Measurements from ENCODE around the gene KRTAP5-3.
"Not testable (repeated sequence)": the region's sequence is repeated elsewhere in the genome, so short reads cannot be mapped to it uniquely, and the experiment has no call there.

The KRTAP5-3 gene

DNA sequence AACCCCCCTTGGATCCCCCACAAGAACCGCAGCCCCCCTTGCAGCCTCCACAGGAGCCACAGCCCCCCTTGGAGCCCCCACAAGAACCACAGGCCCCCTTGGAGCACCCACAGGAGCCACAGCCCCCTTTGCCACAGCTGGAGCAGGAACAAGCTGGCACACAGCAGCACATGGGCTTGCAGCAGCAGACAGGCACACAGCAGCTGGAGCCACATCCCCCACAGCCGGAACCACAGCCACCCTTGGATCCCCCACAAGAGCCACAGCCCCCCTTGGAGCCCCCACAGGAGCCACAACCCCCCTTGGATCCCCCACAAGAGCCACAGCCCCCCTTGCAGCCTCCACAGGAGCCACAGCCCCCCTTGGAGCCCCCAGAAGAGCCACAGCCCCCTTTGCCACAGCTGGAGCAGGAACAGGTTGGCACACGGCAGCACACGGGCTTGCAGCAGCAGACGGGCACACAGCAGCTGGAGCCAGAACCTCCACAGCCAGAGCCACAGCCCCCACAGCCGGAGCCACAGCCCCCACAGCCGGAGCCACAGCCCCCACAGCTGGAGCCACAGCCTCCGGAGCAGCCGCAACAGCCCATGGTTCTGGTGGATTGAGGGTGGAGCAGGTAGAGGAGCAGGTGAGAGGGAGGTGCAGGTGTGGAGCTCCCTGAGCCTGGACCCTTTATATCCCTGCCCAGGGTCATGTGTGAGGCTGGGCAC, 23.4 kb downstream of the KRTAP5-3 start, which contains the start of gene KRTAP5-1:
Gene KRTAP5-1, minus strand, starts transcription at position 623 of the 710 bp plus-strand sequence. Its CDS starts 34 bp downstream, at position 589.
- in situ Hi-C loops (cut with HindIII; ENCODE audit: low sequenced_read_pairs), result not testable (repeated sequence)

DNA sequence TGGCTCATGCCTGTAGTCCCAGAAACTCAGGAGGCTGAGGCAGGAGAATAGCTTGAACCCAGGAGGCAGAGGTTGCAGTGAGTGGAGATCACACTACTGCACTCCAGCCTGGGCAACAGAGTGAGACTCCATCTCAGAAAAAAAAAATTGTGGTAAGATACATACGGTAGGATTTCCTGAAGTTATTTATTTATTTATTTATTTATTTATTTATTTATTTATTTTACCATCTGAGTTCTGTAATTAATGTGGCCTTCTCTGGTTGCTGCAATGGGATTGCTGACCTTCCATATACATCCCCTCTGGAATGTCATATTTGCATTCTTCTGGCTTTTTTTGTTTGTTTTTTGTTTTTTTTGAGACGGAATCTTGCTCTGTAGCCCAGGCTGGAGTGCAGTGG, 25.4 kb downstream of the KRTAP5-3 start:
- in situ Hi-C loops (cut with HindIII; ENCODE audit: low sequenced_read_pairs), result not testable (repeated sequence)

DNA sequence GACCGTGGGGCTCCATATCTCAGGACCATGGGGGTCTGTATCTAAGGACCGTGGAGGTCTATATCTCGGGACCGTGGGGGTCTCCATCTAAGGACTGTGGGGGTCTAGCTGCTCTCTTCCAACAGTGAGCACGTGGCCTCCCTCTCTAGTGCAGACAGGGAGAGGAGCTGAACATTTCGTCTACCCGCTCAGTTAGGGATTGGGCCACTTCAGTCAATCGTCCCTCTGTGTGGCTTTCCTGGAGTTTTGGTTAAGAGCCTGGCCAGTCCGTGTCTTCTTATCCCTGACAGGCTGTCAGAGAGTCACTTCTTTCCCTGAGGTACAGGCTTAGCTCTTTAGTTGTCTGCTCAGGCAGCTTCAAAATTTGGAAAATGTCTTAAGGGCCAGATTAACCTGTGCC, 26.3 kb downstream of the KRTAP5-3 start:
- in situ Hi-C loops (cut with HindIII; ENCODE audit: low sequenced_read_pairs), result no loop called here

DNA sequence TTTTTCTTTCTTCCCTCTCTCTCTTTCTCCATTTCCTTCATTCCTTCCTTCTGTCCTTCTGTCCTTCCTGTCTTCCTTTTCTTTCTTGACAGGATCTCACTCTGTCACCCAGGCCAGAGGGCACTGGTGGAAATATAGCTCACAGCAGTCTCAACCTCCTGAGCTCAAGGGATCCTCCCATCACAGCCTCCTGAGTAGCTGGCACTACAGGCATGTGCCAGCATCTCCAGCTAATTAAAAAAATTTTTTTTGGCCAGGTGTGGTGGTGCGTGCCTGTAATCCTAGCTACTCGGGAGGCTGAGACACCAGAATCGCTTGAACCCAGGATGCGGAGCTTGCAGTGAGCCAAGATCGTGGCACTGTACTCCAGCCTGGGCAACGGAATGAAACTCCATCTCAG, 31.4 kb downstream of the KRTAP5-3 start:
- in situ Hi-C loops (cut with HindIII; ENCODE audit: low sequenced_read_pairs), result no loop called here

DNA sequence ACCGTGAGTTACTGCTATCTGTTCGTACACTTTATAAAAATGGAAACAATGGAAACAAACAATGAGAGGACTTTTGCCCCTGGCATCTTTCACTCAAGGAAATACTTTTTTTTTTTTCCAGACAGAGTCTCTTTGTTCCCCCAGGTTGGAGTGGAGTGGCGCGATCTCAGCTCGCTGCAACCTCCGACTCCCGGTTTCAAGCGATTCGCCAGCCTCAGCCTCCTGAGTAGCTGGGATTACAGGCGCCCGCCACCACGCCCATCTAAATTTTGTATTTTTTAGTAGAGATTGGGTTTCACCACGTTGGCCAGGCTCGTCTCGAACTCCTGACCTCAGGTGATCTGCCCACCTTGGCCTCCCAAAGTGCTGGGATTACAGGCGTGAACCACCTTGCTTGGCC, 32.5 kb downstream of the KRTAP5-3 start:
- in situ Hi-C loops (cut with HindIII; ENCODE audit: low sequenced_read_pairs), result not testable (repeated sequence)

DNA sequence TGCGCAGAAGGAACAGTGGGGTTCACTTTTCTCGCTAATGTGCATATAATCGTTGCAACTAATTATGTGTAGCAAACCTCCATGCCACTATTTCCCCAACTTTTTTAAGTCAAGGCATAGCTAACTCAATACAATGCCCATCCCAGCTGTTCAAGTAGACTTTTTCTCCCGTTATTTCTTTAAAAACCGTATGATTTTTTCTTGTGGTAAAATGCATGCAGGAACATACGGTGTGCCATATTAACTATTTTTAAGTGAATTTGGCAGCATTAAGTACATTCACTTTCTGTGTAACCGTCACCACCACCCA, 33.4 kb downstream of the KRTAP5-3 start:
- in situ Hi-C loops (cut with HindIII; ENCODE audit: low sequenced_read_pairs), result no loop called here

DNA sequence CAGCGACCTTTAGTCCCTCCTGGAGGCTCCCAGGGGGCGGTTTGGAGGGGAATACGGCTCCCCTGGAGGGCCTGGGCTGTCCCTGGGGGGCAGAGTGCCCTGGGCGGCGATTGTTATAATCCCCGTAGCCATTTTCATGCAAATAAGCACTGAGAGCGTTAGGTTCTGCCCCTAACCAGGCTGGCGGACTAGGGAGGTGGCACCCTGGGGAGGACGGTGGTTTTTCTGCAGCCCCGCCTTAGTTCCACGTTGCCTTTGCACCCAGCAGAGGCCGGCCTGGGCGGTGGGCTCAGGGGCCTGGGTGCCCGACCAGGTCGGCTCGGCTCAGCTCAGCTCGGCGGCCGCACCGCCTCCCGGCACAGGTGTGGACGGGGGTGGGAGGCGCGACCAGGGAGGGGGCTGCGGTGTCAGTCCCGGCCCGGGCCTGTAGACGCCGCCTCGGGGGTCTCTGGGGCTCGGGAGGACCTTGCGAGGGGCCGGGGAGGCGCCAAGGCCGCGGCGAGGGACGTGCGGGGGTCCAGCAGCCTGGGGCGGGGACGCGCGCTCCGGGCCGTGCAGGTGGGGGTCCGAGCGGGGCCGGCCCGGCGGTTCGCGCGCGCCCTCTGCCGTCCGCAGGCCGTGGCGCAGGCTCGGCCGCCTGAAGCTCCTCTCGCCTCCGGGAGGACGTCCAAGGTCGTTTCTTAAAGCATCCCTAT, 33.9 kb downstream of the KRTAP5-3 start:
- in situ Hi-C loops (cut with HindIII; ENCODE audit: low sequenced_read_pairs), result no loop called here

DNA sequence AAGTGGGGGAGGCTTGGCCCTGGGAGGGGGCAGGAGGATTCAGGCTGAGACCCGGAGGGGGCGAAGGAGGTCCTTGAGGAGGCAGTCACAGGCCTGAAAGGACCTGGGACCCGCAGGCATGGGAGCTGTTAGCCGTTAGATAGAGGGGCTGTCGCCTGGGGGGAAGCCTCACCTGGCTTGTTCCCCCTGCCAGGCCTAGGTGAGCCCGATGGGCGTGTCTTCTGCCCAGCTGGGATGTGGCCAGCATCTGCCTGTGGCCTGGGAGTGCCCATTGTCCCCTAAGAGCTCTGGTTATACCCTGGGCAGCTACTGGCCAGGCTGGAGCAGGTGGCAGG, 34.4 kb downstream of the KRTAP5-3 start:
- in situ Hi-C loops (cut with HindIII; ENCODE audit: low sequenced_read_pairs), result no loop called here

DNA sequence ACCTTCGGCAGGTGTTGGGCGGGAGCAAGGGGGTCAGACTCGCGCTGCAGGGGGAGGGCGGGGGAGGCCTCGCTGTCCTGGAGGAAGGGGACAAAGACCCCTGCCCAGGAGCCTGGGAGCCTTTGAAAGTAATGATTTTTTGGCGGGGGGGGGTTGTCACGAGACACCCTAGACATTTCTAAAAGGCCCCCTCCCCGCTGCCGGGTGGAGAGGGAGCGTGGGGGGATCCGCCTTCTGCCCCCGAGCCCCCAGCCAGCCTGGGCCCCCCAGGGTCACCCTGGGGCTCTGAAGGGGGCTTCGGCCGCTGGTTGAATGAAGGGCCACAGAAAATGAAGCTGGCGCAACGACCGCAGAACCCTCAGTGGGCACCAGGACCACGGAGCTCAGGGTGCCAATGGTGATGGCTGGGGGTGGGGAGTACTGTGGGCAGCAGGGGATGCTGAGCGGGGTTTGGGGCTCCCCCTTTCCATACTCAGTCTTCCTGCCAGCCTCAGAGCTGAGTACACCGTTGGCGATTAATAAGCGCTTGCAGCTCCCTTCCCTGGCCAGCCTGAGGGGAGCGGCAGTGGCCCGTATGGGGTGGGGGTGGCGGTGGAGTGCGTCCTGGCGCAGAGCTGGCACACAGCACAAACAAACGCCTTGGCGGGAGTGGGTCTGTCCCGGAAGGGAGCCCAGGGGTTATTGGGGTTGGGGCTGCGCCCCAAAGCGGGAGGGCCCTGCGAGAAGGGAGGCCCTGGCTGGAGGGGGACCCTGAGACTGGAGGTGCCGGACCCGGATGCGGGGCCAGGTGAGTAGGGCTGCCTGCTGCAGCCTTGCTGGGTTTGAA, 35.0 kb downstream of the KRTAP5-3 start:
- in situ Hi-C loops (cut with HindIII; ENCODE audit: low sequenced_read_pairs), result no loop called here

DNA sequence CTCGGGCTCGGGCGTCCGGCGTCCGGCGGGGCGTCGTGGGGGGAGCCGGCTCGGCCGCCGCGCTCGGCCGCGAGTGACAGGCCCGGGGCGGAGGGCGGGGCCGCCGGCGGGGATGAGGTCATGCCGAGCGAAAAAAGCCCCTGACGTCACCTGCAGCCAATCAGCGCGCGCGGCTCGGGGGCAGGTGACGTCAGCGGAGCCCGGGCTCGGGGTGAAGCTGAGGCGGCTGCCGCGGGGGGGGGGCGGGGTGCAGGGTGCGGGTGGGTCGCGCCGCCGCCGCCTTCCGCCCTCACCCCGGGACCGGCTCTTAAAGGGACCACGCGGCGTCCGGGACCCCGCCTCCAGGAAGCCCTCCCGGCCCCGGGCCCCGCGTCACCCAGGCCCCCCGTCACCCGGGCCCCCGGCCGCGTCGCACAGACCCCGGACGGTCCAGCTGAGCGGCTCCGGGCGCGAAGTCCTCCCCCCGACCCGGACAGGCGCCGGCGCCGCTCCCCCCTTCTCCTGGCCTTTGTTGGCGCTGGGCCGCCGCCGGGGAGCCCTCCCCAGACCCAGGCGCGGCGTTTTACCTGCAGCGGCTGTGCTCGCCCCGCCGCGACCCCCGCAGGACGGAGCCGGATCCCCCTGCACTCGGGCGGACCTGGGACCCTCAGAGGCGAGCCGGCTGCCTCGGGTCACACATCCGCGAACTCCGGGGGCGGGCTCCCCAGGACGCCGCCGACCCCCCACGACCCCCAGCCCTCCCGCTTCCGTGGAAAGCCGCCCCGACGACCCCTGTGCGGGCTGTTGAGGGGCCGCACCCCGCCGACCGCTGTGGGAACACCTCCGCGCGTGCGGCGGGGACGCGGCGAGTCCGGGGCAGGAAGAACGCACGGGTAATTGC, 35.8 kb downstream of the KRTAP5-3 start, which contains the start of gene DUSP8:
Gene DUSP8, minus strand, starts transcription at position 75 of the 880 bp plus-strand sequence. CDS start 6,445 bp downstream, outside the sequence.
- in situ Hi-C loops (cut with HindIII; ENCODE audit: low sequenced_read_pairs), result no loop called here

DNA sequence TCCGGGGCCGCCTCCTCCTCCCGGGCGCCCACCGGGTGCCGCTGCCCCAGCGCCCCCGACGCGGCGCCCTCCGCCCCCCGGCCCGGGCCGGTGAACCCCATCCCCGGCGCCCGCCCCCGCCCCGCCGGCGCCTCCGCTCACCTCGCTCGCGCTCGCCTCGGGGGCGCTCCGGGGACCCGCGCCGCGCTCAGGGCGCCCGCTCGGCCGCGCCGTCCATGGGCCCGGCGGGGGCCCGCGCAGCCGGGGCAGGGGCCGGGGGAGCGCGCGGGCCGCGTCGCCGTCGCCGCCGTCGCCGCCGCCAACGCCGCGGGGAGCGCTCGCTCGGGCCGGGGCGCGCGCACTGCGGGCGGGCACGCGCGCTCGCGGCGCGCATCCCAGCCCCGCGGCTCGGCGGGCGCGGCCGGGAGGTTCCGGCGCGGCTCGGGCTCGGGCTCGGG, 36.5 kb downstream of the KRTAP5-3 start:
- in situ Hi-C loops (cut with HindIII; ENCODE audit: low sequenced_read_pairs), result no loop called here

DNA sequence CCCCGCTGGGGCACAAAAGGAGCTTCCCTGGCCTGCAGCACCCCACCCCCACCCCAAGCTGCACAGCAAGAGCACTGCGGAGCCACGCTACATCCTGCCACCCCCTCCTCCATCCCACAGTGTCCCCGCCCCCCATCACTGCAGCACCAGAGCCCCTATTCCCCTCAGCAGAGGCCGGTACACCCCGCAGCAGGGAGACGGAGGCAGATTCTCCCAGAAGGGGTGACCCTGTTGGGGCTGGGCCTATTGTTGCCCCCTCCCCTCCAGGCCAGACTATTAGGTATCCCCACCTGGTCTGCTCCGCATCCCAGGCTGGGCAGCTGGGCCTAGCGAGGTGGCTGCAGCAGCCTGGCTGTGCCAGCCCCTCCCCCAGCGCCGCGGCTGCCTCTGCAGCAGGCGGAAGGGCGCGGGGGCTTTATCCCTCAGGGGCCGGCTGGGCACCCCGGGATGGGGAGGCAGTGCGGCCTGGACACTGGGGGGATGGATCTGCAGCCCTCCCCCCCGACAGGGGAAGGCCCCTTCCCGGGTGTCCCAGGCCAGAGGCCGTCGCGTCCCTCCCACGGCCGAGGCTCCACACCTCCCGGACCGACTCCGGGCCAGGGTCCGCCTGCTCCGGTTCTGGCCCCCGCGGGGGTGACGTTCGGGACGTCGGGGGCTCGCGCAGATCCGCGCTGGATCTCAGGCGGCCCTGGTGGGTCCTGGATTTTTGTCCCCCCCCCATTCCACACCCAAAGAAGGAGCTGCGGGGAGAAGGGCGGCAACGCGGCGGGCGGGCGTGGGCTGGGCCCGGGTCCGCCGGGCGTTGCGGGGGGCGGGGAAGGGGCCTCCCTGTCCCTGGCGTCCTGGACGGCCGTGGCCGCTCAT, 37.1 kb downstream of the KRTAP5-3 start:
- in situ Hi-C loops (cut with HindIII; ENCODE audit: low sequenced_read_pairs), result no loop called here

DNA sequence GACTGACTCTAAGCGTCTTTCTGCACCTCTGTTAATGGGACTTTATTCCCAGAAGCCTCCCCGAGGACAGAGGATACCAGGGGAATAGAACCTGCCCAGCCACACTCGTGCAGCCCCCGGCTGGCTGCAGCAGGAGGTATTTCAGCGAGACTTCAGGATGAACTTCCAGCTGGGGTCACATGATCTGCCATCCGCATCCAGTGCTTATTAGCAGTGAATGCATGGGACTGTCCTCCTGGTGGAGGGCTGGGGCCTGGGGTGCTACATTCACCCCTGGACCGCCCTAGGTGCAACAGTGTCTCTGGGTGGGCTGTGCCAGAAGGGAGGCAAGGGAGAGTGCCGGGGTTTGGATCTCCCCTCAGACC, 37.8 kb downstream of the KRTAP5-3 start:
- in situ Hi-C loops (cut with HindIII; ENCODE audit: low sequenced_read_pairs), result no loop called here

DNA sequence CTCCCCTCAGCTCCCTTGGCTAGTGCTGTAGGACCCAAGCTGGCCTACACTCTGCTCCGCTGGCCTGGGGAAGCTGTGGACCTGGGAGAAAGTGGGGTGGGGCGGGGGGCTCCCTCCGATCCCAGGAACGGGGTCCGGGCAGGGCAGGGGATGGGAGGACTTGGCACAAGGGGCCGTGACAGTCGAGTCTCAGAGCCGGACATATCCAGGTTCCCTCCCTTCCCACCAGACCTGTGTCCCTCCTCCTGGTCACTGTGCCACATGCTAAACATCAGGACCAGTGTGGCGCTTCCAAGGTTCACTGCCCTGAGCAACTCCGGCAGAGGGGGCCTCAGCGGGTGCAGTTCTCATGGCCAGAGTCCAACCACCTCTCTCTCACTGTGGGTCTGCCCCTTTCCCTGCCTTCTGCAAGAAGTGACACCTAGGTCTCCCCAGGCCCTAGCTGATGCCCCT, 38.2 kb downstream of the KRTAP5-3 start:
- in situ Hi-C loops (cut with HindIII; ENCODE audit: low sequenced_read_pairs), result no loop called here

DNA sequence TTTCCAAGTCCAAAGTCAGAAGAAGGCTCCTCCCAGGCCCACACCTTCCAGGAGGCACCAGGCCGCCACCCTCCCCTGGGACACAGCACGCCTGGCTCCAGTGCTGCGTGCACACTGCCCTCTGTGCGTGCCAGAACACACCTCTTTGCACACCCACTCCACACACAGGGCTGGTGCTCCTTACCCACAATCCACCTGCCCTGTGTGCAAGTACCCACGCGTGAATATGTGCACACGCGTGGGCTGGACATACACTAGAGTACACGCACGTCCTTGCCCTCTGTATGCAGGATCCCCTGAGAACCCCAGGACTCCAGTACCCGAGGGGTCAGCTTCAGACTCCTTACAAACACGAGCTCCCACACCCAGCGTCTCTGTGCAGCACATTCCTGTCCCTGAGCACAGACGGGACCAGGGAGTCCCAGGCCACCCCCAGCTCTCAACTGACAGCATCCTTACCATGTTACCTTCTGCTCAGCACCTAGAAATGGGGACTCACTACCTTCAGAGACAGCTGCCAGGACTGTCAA, 38.9 kb downstream of the KRTAP5-3 start:
- in situ Hi-C loops (cut with HindIII; ENCODE audit: low sequenced_read_pairs), result no loop called here

DNA sequence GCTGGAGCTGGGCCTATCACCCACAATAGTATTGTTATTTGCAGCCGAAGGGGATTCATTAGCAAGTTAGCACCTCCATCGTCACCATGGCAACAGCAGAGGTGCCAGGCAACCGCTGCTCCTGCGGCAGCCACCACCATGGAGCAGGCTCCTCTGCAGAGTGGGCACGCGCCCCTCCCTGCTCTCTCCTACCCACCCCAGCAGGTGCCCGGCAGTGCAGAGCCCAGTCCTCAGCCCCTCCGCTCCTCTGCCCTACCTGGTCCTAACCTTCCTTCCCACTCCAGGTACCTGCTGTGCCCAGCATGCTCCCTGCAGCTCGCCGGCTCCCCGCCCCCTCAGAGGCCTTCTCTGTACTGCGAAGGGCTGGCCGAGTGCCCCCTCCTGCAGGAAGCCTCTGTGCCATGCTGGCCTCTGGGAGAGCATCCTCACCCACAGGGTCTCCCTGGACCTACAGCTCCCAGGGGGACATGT, 39.8 kb downstream of the KRTAP5-3 start:
- in situ Hi-C loops (cut with HindIII; ENCODE audit: low sequenced_read_pairs), result no loop called here

DNA sequence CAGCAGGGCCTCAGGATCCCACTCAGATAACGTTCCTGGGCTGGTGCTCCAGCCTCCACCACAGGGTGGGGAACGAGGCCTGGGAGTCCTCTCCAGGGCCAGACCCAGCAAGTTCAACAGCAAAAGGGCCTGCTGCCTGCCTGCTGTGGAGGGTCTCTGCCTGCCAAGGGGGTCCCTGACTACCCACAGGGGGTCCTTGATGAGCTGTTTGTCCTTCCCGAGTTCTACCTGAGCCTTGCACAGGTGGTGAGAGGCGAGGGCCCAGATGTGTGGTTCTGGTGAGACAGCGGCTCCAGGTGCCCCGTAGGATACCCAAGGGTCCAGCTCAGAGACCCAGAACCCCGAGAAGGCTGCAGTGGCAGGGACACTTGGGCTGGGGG, 40.6 kb downstream of the KRTAP5-3 start:
- in situ Hi-C loops (cut with HindIII; ENCODE audit: low sequenced_read_pairs), result no loop called here

DNA sequence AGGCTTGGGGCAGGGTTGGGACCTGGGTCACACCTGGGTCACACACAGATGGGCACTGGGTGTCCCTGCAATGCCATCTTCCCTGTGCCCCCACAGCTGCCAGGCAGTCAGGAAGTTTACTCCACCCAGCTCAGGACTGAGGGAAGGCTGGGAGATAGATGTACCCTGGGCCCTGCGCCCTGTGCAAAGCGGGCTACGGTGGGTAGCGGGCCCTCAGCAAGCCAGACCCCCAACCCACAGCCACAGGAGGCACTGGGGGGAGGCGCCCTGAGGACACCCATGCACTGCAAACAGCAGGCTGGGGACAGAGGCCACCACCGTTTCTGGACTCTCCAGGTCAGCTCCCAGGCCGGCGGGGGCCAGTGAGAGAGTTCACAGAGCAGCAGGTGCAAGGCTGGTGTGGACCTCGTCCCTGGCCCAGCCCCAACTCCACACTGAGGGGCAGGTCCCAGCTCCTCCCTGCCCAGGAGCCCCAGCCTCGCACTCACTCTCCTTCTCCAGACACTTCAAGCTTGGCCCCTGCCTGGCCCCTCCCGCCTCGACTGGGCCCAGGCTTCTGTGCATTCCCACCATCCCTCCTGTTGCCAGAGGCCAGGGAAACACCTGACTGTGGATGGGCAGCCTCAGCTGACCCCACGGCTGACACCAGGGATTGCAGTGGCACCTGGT, 41.1 kb downstream of the KRTAP5-3 start:
- in situ Hi-C loops (cut with HindIII; ENCODE audit: low sequenced_read_pairs), result no loop called here
